Activated naive CD4-positive, alpha-beta T cell treated with anti-CD3 and anti-CD28 coated beads, Interleukin-2, amount 50 U/mL, for 72 hours (primary cell): Measurements from ENCODE around the gene COX11. TPM values are rescaled to one million over a fixed set of nuclear protein-coding genes. Genes with fewer than 3 reads are reported as not detected.

Experiments
- ATAC-seq, 2 donors: fragments of 150-1000 bp; cut with Tn5 transposase; 2 replicates each; pipeline ENCODE4 v1.10.0; 2021; ENCODE audit warnings: mild to moderate bottlenecking in 2 of 2, moderate library complexity in 2 of 2
- DNase-seq, 2 donors: peaks; one replicate each; pipeline ENCODE4 v3.0.0; 2021 to 2022; ENCODE audit warnings: low spot score in 2 of 2
- H3K27ac Mint-ChIP-seq, 2 donors: one replicate each; pipeline ENCODE4 v1.8.0; 2022; ENCODE audit warnings: mild to moderate bottlenecking in 2 of 2, mixed read lengths in 2 of 2
- H3K36me3 Mint-ChIP-seq, 2 donors: one replicate each; pipeline ENCODE4 v1.8.0; 2022; ENCODE audit warnings: mixed read lengths in 2 of 2
- H3K9me3 Mint-ChIP-seq, 2 donors: one replicate each; pipeline ENCODE4 v1.8.0; 2022; ENCODE audit warnings: mixed read lengths in 2 of 2
- total RNA-seq, 2 donors: library from RNA; stranded (reverse); gene quantifications; one replicate each; pipeline ENCODE4 v1.2.3, GENCODE V29; 2022

Gene COX11, protein sequence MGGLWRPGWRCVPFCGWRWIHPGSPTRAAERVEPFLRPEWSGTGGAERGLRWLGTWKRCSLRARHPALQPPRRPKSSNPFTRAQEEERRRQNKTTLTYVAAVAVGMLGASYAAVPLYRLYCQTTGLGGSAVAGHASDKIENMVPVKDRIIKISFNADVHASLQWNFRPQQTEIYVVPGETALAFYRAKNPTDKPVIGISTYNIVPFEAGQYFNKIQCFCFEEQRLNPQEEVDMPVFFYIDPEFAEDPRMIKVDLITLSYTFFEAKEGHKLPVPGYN
- total RNA-seq = 10 to 100 TPM; 30.0 to 40.5 TPM

- peaks cover 0 to 6% of the 10 kb centered on the region in 2 donors for H3K36me3 Mint-ChIP-seq
- H3K27ac Mint-ChIP-seq = no peak within 1 kb of the TSS
- ATAC-seq (peak; percentile 97 to 98), DNase-seq (peak; percentile 94)
- no peaks in the 10 kb centered on the region for H3K9me3 Mint-ChIP-seq
These were observed at the start of gene COX11, which contains the start of gene STXBP4 for GRCh38 chr17:54968262-54968987. Gene COX11 (minus strand): TSS chr17:54968654. CDS start chr17:54968646, 8 bp downstream. Gene STXBP4 (plus strand): TSS chr17:54968765. CDS start chr17:54986220, 17,455 bp downstream.

- Mint-ChIP-seq H3K9me3 (no peaks in the 10 kb centered on the region), H3K27ac (no peak overlapping the region), H3K36me3 (no peaks in the 10 kb centered on the region)
- DNase-seq = no peak
- no peak for ATAC-seq
These were observed 37.1 kb upstream of the COX11 start for GRCh38 chr17:55005520-55005919.

GRCh38 chr17:55004484-55004883 is 36.0 kb upstream of the COX11 start:
- DNase-seq (no peak), ATAC-seq (no peak)
- Mint-ChIP-seq H3K36me3 (no peaks in the 10 kb centered on the region), H3K27ac (no peak overlapping the region), H3K9me3 (no peaks in the 10 kb centered on the region)

GRCh38 chr17:55002458-55002857 is 34.0 kb upstream of the COX11 start:
- Mint-ChIP-seq H3K27ac (no peak overlapping the region), H3K36me3 (no peaks in the 10 kb centered on the region), H3K9me3 (no peaks in the 10 kb centered on the region)
- no peak for ATAC-seq
- DNase-seq = no peak

DNA sequence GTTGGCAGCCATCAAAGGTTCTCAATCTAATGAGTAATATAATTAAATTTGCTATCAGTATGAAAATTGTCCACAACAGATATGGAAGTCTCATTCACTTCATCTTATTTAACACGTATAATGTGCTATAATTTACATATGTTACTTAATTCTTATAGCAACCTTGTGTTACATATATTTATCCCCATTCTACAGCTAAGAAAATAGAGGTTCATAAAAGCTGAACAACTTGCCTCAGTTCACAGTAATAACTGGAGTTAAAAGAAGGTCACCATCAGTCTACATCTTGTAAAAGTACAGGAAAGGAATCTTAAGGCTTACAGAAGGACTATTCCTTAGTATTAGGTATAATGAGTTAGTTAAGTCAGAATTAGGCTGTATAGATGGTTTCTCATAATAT is 28.0 kb upstream of the COX11 start:
- no peak for ATAC-seq
- H3K27ac Mint-ChIP-seq = no peak overlapping the region
- H3K36me3 Mint-ChIP-seq = no peaks in the 10 kb centered on the region

DNA sequence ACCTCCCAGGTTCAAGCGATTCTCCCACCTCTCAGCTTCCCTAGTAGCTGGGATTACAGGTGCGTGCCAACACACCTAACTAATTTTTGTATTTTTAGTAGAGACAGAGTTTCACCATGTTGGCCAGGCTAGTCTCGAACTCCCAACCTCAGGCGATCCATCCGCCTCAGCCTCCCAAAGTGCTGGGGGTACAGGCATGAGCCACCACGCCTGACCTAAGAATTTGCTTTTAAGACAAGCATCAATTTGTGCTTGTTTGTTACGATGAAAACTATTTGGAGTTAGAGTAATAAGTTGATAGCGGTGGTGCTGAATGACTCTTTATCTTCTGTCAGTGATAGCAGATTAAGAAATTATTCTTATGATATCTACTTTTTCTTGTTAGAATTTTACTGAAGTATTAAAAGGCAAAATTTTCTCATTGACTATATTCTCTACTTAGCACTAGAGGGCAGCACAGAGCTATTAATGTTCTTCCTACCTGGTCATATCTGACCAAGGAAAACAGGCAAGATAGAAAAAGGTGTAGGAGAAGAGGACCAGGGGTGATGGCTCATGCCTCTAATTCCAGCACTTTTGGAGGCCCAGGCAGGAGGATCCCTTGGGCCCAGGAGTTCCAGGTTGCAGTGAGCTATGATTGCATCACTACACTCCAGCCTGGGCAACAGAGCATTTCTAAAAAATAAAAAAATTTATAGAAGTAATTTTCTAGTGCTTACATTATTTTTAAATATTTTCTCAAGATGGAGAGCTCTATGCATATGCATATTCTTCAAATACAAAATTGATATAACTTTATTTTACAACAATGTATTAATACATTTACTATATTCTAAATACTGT is 24.6 kb upstream of the COX11 start:
- DNase-seq = peak in 1 of 2 donors; percentile 20
- peak; percentile 43 to 47 for ATAC-seq

More for the DNA sequence above, 28.0 kb upstream of the COX11 start:
- H3K9me3 Mint-ChIP-seq = no peaks in the 10 kb centered on the region
- DNase-seq = no peak

DNA sequence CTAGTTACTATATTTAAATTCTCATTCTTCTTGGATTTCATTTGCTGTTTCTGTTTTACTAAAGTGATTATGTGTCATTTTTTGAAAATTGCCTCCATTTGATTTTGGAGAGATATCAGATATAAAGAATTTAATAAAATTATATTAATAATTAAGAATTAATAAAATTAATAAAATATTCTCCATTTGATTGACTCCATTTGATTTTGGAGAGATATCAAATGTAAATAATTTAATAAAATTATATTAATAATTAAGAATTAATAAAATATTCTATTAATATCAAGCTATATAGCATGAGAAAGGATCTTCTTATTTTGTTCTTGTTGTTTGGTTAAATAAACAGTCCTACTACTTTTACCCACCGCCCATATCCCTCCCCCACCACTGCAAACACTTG is 23.1 kb upstream of the COX11 start:
- ATAC-seq = no peak

More for the DNA sequence above, 24.6 kb upstream of the COX11 start:
- Mint-ChIP-seq H3K9me3 (no peaks in the 10 kb centered on the region), H3K36me3 (no peaks in the 10 kb centered on the region), H3K27ac (no peak overlapping the region)

DNA sequence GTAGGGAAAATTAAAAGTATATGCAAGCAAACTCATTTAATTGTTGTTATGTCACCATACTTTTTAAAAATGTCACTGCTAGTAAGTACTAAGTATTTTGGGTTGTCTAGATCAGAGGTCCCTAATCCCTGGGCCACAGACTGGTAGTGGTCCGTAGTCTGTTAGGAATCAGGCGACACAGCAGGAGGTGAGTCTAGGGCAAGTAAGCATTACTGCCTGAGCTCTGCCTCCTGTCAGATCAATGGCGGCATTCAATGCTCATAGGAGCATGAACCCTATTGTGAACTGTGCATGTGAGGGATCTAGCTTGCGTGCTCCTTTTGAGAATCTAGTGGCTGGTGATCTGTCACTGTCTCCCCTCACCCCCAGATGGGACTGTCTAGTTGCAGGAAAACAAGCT is 21.7 kb upstream of the COX11 start:
- no peaks in the 10 kb centered on the region for H3K36me3 Mint-ChIP-seq
- no peak for ATAC-seq
- no peaks in the 10 kb centered on the region for H3K9me3 Mint-ChIP-seq
- DNase-seq = no peak
- no peak overlapping the region for H3K27ac Mint-ChIP-seq

More for the DNA sequence above, 23.1 kb upstream of the COX11 start:
- no peaks in the 10 kb centered on the region for H3K36me3 Mint-ChIP-seq
- no peak for DNase-seq
- no peaks in the 10 kb centered on the region for H3K9me3 Mint-ChIP-seq
- no peak overlapping the region for H3K27ac Mint-ChIP-seq

- H3K27ac Mint-ChIP-seq = no peak overlapping the region
- H3K36me3 Mint-ChIP-seq = no peaks in the 10 kb centered on the region
- DNase-seq (no peak), ATAC-seq (no peak)
- H3K9me3 Mint-ChIP-seq = no peaks in the 10 kb centered on the region
These were observed 17.0 kb upstream of the COX11 start for GRCh38 chr17:54985476-54985875.

DNA sequence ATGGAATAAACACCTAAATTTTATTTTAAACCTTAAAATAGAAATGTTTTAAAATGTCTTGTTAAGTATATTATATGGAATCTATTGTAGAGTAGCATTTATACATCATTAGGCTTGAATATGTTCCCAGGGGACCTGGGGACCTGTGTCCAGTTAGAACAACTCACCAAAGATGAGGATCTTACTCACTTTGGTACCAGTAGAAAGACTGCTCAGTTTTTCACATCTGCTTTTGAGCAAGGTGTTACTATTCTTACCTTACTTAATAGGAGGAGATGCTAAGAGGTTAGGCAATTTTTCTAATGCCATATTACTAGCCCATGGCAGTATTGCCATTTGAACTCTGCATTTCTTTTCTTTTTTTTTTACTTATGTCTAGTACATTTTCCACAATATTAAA is 14.8 kb upstream of the COX11 start:
- H3K27ac Mint-ChIP-seq = no peak overlapping the region
- DNase-seq (no peak), ATAC-seq (no peak)
- H3K9me3 Mint-ChIP-seq = peaks cover 0 to 6% of the 10 kb centered on the region in 2 donors
- peaks cover 7 to 8% of the 10 kb centered on the region in 2 donors for H3K36me3 Mint-ChIP-seq

DNA sequence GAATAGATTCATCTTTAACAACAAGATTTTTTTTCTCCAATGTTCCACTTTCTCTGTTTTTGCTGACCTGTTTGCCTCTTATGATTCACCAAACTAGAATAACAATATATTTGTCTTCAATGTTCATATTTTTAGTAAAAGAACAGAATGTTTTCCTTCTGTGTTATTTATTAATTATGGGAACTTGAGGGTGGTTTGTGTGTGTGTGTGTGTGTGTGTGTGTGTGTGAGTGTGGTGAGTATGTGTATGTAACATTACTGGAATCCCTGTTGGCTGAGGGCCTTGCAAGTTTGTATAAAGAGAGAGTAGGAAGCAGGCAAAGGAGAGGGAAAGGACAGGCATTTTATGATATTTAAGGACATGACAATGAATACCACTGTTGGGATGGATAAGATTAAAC is 13.9 kb upstream of the COX11 start:
- ATAC-seq (no peak), DNase-seq (no peak)

GRCh38 chr17:54980375-54980774 is 11.9 kb upstream of the COX11 start:
- Mint-ChIP-seq H3K27ac (no peak overlapping the region), H3K9me3 (peaks cover 0 to 6% of the 10 kb centered on the region in 2 donors), H3K36me3 (peaks cover 7 to 8% of the 10 kb centered on the region in 2 donors)
- ATAC-seq = no peak
- no peak for DNase-seq

More for the DNA sequence above, 13.9 kb upstream of the COX11 start:
- Mint-ChIP-seq H3K9me3 (peaks cover 0 to 6% of the 10 kb centered on the region in 2 donors), H3K36me3 (peaks cover 7 to 8% of the 10 kb centered on the region in 2 donors), H3K27ac (no peak overlapping the region)

GRCh38 chr17:54979657-54980056 is 11.2 kb upstream of the COX11 start:
- ATAC-seq (no peak), DNase-seq (no peak)
- peaks cover 0 to 6% of the 10 kb centered on the region in 2 donors for H3K9me3 Mint-ChIP-seq
- peaks cover 7 to 8% of the 10 kb centered on the region in 2 donors for H3K36me3 Mint-ChIP-seq
- H3K27ac Mint-ChIP-seq = no peak overlapping the region

DNA sequence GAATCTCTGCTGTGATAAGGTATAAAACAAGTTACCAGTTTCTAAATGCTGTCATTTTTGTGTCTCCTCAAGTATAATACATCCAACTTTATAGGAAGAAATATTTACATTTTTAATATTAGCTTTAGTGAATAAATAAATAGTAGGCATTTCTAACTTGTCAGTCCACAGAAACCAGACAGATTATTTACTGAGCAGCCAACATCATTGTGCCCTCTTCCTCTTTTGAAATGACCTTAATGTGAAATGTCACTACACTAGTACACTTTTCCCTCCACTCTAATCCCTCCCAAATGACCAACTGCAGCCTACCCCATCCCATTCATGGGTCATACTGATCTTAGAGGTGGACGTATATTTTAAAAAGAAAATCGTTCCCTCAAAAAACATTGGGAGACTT is 9.3 kb upstream of the COX11 start:
- DNase-seq (no peak), ATAC-seq (no peak)
- H3K9me3 Mint-ChIP-seq = peaks cover 0 to 6% of the 10 kb centered on the region in 2 donors
- no peak overlapping the region for H3K27ac Mint-ChIP-seq
- H3K36me3 Mint-ChIP-seq = peaks cover 7 to 8% of the 10 kb centered on the region in 2 donors

- DNase-seq (no peak), ATAC-seq (no peak)
- H3K27ac Mint-ChIP-seq = no peak overlapping the region
- peaks cover 7 to 8% of the 10 kb centered on the region in 2 donors for H3K36me3 Mint-ChIP-seq
- H3K9me3 Mint-ChIP-seq = peaks cover 0 to 6% of the 10 kb centered on the region in 2 donors
These were observed 7.9 kb upstream of the COX11 start for GRCh38 chr17:54976316-54976715.

DNA sequence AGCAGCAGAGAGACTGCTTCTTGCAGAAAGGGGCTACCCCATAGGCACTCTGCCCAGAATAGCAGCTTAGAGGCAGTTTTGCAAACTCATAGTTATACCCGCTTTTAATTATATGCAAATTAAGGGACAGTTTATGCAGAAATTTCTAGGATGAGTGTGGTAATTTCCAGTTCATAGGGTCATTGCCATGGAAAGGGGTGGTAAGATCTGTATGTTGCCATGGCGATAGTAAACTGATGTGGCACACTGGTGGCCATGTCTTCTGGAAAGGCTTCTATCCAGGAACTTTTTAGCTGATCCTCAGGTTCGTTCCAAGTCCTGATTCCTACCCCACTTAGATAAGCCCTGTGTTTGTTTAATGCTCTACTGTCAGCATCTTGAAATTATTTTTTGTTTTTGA is 6.3 kb upstream of the COX11 start:
- H3K36me3 Mint-ChIP-seq = peaks cover 7% of the 10 kb centered on the region in 2 donors
- DNase-seq = no peak
- no peak for ATAC-seq
- H3K9me3 Mint-ChIP-seq = peaks cover 0 to 6% of the 10 kb centered on the region in 2 donors
- no peak overlapping the region for H3K27ac Mint-ChIP-seq
